VCaP (cell line): ENCODE results near the gene TP63.

Experiments used
- H3K27ac ChIP-seq: fragments of 450-650 bp; 2 replicates; pipeline ENCODE4 v1.5.1; 2017
- TF ChIP-seq, protein P1 (sequence below): fragments of 450-650 bp; conservative IDR thresholded peaks from 2 replicates; pipeline ENCODE4 v1.5.1; 2017; ENCODE audit warnings: mild to moderate bottlenecking, moderate library complexity

TP63 gene

DNA sequence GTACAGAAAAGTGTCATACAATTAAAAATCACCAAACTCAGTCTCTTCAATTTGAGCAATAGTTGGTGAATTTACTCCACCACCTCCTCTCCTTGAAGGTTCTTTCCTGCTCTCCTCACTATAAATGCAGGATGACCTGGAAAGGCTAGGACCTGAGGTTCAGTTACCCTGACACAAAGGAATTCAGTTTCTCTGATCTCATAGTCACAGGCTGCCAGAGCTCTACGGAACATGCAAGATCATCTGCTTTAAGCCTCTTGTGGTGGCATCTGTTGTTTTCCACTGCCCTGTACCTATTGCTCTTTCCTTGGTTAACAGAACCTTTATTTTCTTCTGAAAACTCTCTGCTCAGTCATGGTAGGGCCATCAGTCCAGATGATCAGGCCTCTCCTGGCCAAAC lies 4.9 kb upstream of the TP63 start:
- no peak overlapping the region for H3K27ac ChIP-seq
- TF ChIP-seq, protein P1, sequence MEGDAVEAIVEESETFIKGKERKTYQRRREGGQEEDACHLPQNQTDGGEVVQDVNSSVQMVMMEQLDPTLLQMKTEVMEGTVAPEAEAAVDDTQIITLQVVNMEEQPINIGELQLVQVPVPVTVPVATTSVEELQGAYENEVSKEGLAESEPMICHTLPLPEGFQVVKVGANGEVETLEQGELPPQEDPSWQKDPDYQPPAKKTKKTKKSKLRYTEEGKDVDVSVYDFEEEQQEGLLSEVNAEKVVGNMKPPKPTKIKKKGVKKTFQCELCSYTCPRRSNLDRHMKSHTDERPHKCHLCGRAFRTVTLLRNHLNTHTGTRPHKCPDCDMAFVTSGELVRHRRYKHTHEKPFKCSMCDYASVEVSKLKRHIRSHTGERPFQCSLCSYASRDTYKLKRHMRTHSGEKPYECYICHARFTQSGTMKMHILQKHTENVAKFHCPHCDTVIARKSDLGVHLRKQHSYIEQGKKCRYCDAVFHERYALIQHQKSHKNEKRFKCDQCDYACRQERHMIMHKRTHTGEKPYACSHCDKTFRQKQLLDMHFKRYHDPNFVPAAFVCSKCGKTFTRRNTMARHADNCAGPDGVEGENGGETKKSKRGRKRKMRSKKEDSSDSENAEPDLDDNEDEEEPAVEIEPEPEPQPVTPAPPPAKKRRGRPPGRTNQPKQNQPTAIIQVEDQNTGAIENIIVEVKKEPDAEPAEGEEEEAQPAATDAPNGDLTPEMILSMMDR, result no peak

DNA sequence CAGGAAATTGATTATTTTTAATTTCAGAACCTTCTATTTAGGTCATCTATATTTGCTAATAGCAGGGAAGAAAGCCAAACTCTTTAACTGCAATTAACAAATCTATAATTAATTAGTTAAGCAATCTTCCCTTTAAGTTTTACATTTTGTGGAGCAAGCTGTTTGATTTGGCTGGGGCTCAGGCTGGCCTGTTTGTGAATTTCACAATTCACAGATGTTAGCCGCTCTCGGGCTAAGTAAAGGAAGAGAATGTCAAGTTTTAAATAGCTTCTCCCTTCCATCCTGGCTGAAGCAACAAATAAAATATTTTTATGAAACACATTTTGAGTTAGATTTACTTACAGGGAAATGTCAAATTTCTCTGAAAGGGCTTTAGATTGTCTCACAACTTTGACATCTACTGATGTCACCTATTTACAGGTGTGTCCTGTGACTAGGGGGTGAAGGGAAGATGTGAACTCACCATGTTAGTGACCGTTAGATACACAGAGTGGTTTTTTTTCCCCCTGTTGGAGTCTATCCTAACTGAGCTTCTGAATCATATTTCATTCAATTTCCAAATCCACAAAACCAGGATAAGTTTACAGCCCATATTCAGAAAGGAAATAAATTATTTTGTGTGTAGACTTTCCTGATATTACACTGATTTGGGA lies 1.3 kb upstream of the TP63 start:
- 0 out of 2 replicates have a peak overlapping the region, but pooled peaks have one; percentile 23 for H3K27ac ChIP-seq
- TF ChIP-seq, protein P1, result no peak

DNA sequence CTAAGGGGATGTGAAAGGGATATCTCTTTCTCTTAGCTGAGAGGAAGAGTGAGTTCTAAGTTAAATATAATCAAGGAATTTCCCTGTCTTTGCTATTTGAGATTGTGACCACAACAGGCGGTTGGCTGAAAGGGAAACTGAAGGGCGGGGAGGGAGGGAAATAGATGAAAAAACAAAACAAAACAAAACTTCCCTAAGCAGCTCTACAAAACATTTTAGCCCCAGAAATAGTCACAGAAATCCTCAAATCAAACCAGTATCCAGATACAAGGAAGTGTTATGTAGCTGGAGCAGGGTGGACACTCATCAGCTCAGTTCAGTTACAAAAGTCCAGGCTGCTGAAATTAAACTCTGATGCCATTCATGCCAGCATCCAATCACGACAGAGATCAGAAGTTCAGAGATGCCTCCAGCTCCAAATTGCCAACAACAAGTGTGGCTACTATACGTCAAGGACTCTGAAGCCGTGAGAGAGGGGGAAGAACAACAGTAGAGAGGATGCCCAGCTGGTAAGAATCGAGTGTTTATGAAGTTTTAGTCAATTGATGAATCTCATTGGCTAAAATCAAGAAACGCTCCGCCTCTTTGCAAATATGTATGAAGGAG lies 319 bp upstream of the TP63 start:
- TF ChIP-seq, protein P1, result no peak
- H3K27ac ChIP-seq, result no peak overlapping the region

DNA sequence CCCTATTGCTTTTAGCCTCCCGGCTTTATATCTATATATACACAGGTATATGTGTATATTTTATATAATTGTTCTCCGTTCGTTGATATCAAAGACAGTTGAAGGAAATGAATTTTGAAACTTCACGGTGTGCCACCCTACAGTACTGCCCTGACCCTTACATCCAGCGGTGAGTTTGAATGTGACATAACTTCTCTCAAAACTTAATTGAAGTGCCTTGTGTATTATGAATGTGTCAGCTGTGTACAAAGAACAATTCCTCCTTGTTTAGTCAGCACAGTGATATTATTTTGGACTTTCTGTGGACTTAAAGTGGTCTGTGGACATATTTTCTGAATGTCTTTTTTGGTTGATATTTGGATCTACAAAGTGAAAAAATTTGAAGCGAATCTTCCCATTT lies 220 bp downstream of the TP63 start:
- TF ChIP-seq, protein P1, result no peak
- H3K27ac ChIP-seq, result no peak overlapping the region

DNA sequence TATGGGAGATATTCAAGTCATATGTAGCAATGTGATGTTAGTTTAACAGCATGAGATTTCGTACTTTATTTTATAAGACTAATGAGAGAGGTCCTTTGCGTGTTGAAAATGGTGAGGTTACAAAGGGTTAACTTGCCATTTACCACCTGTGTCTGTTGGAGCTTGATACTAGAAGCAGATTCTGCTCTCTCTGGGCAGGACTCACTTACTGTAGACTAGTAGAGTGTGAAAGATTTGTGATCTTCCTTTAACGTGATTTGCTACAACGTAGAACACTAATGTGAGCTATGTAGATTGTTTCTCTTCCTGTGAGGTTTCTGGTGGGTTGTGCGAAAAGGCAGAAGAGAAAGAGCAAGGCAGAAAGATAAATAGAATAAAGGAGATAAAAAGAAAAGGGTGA lies 1.1 kb downstream of the TP63 start:
- TF ChIP-seq, protein P1, result no peak
- no peak overlapping the region for H3K27ac ChIP-seq

DNA sequence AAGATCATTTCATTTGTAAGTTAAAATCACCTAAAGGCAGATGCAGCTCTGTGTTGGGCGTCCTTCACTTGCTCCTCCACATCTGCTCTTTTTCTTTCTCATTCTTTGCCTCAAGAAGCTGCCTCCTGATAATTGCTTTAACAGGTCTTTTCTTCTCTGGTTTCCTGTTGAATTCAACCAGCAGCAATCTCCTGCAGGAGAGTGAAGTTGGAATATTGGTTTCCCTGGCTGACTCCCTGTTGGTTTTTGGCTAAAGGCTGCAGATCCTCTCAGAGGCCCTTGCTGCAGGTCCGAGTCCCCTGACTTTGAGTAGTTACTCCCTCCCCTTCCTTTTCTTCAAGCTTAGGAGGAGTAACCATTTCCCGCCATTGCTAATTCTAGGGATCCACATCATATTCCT lies 4.2 kb downstream of the TP63 start:
- TF ChIP-seq, protein P1, result no peak
- no peak overlapping the region for H3K27ac ChIP-seq

DNA sequence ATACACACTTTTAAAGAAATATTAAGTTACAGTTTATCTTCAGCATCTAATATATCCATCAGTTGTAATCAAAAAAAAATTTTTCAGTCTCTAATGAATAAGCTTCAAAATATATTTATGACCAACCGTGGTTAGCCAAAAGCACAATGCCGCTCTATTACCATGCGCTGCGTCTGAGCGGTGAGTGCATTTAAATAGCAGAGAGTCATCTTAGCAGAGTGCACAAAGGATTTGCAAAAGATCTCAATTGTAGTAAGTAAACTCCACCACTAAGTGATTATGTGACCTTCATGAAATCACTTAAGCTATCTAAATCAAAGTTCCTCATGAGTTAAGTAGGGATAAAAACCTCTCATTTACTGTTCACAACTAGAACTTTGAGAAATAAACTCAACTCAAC lies 4.9 kb downstream of the TP63 start:
- no peak overlapping the region for H3K27ac ChIP-seq
- TF ChIP-seq, protein P1, result no peak
